Heart right ventricle (tissue), 16 donors: Measurements from ENCODE around the gene OTP. TPM values are rescaled to one million over a fixed set of nuclear protein-coding genes. Genes with fewer than 3 reads are reported as not detected.
"Not testable (repeated sequence)": the region's sequence is repeated elsewhere in the genome, so short reads cannot be mapped to it uniquely, and the experiment has no call there.

ENCODE experiments used
- ATAC-seq, 8 donors: fragments of 200-7000 bp; cut with Tn5 transposase; one replicate each; pipeline ENCODE4 v1.9.1; 2020; ENCODE audit warnings: mild to moderate bottlenecking in 8 of 8, moderate library complexity in 8 of 8, moderate number of reproducible peaks in 1 of 8
- DNase-seq, 2 donors: peaks; one replicate each; pipeline ENCODE4 v3.0.0-alpha.2; 2020
- H3K27ac ChIP-seq, 10 donors: fragments of 200-600 bp; sonication (generic) in 2 of 10; one replicate each; pipeline versions ENCODE4 v1.5.0 to v1.8.0; 2020 to 2022; ENCODE audit warnings: mild to moderate bottlenecking in 3 of 10
- H3K27me3 ChIP-seq, 7 donors: fragments of 200-600 bp; one replicate each; pipeline ENCODE4 v1.8.0; 2021 to 2022; ENCODE audit warnings: mild to moderate bottlenecking in 2 of 7
- H3K36me3 ChIP-seq, 9 donors: fragments of 200-600 bp; sonication (generic) in 1 of 9; one replicate each; pipeline versions ENCODE4 v1.5.0 to v1.8.0; 2020 to 2022; ENCODE audit warnings: mild to moderate bottlenecking in 2 of 9
- H3K4me1 ChIP-seq, 9 donors: fragments of 200-600 bp; sonication (generic) in 1 of 9; one replicate each; pipeline versions ENCODE4 v1.5.0 to v1.8.0; 2020 to 2022; ENCODE audit warnings: mild to moderate bottlenecking in 4 of 9
- H3K4me3 ChIP-seq, 10 donors: fragments of 200-600 bp; sonication (generic) in 2 of 10; one replicate each; pipeline versions ENCODE4 v1.5.0 to v1.8.0; 2020 to 2022; ENCODE audit warnings: mild to moderate bottlenecking in 7 of 10, moderate library complexity in 2 of 10
- H3K9me3 ChIP-seq, 11 donors: fragments of 200-600 bp in 10 of 11; sonication (generic) in 2 of 11; one replicate each; pipeline versions ENCODE4 v1.5.0 to v1.8.0; 2013 to 2022; ENCODE audit warnings: mild to moderate bottlenecking in 2 of 11, control low read depth in 1 of 11, moderate library complexity in 1 of 11
- CTCF ChIP-seq, 9 donors: fragments of 200-600 bp; sonication (generic) in 2 of 9; IDR thresholded peaks; one replicate each; pipeline versions ENCODE4 v1.5.0 to v1.8.0; 2021 to 2022; ENCODE audit warnings: antibody characterized with exemption in 9 of 9, mild to moderate bottlenecking in 5 of 9, moderate library complexity in 1 of 9
- WGBS, 2 donors: extraction: QIAGEN DNeasy Blood & Tissue Kit; methylation state at CpG; one replicate each; pipeline ENCODE4 v1.1.7; 2013; ENCODE audit warnings: inconsistent platforms in 1 of 2; 5-methylcytosine and 5-hydroxymethylcytosine counted together
- intact Hi-C, 10 donors: fragments of 100-400 bp; cut with DNase I; formaldehyde crosslinking; loops; one replicate each; pipeline versions ENCODE4 v1.11.1 to v1.14.2; 2022
- polyA plus RNA-seq, 2 donors: library from polyadenylated mRNA; stranded (reverse); fragments of 200-250 nt; gene quantifications; one replicate each; pipeline ENCODE4 v1.2.3, GENCODE V29; 2013
- total RNA-seq, 10 donors: library from RNA; stranded (reverse); fragmentation: NEBNext Ultra II Directional in 3 of 10; extraction: Animal tissue kit (Norgen Biotek cat#: 25700) in 3 of 10; gene quantifications; one replicate each; pipeline versions ENCODE4 v1.2.1 to v1.2.4, GENCODE V29; 2021 to 2023
- donor health status: Arrhythmogenic right ventricular cardiomyopathy.
- donor health status: ischemic (EF 13 %, LVEDD 7.1; RV severe dilation, severe dysfunction).
- donor health status: healthy with polysubstance abuse.
- donor health status: DM: no; HTN: yes; CAD: no.
- donor health status: DM: no; HTN: no; CAD: no.
- donor health status: ischemic (EF 25% LVEDD 6.9; RV normal size, moderate dysfunction).
- donor health status: ischemic (EF 25% LVEDD 5.7; RV mildly dilated, moderate dysfunction).
- donor health status: healthy.
- donor health status: DM: yes; HTN: yes; CAD: no.
- donor health status: Ischemic cardiomyopathy.
- donor health status: ischemic (EF 35%, LVEDD 5.7; RV mildly dilated, moderate dysfunction).
- donor health status: nonischemic (EF 11% LVEDD 7.7; RV severe dilation, severe dysfunction).
- donor health status: DM: yes; HTN: yes; CAD: no.
- donor health status: PGD.
- donor health status: ischemic (EF 29% LVEDD 5.4; RV normal size, mild dysfunction).
- donor health status: nonischemic (EF 23%, LVEDD 6.1; RV moderate dilation, normal function).

The OTP gene
- total and polyA plus RNA-seq, 12 donors = not detected

- H3K27ac ChIP-seq = no peak overlapping the region
- ATAC-seq = no peak
- H3K9me3 ChIP-seq = peaks cover 0 to 15% (median 0%) of the 10 kb centered on the region in 11 donors
- WGBS, 2 donors = 56 to 64% methylated on average over 3 of the region's 3 CpGs
- no peak for TF ChIP-seq CTCF (IDR thresholded peaks at IDR 0.05)
- H3K4me1 ChIP-seq = no peaks in the 10 kb centered on the region
- no peaks in the 10 kb centered on the region for H3K36me3 ChIP-seq
- H3K27me3 ChIP-seq = peaks cover 0 to 18% (median 0%) of the 10 kb centered on the region in 7 donors
- no peak for DNase-seq
- intact Hi-C loops = no loop called here
- H3K4me3 ChIP-seq = no peak overlapping the region
Observed at GRCh38 chr5:77590347-77590746, 48.2 kb downstream of the OTP start.

GRCh38 chr5:77588175-77588574 is 50.3 kb downstream of the OTP start:
- intact Hi-C loops = no loop called here
- peaks cover 0 to 18% (median 0%) of the 10 kb centered on the region in 7 donors for H3K27me3 ChIP-seq
- no peak for ATAC-seq
- peaks cover 0 to 15% (median 0%) of the 10 kb centered on the region in 11 donors for H3K9me3 ChIP-seq
- DNase-seq = no peak
- H3K27ac ChIP-seq = no peak overlapping the region
- no peak for TF ChIP-seq CTCF (IDR thresholded peaks at IDR 0.05)
- no peaks in the 10 kb centered on the region for H3K36me3 ChIP-seq
- no peak overlapping the region for H3K4me3 ChIP-seq
- no peaks in the 10 kb centered on the region for H3K4me1 ChIP-seq

GRCh38 chr5:77586101-77586500 is 52.4 kb downstream of the OTP start:
- Histone ChIP-seq H3K27ac (no peak overlapping the region), H3K4me1 (no peaks in the 10 kb centered on the region), H3K36me3 (no peaks in the 10 kb centered on the region), H3K4me3 (no peak overlapping the region), H3K9me3 (peaks cover 0 to 11% (median 0%) of the 10 kb centered on the region in 11 donors), H3K27me3 (peaks cover 0 to 10% (median 0%) of the 10 kb centered on the region in 7 donors)
- 82 to 93% methylated on average over 1 of the region's 1 CpG for WGBS, 2 donors
- no peak for TF ChIP-seq CTCF (IDR thresholded peaks at IDR 0.05)
- intact Hi-C loops = no loop called here
- DNase-seq (no peak), ATAC-seq (no peak)

GRCh38 chr5:77582143-77582542 is 56.4 kb downstream of the OTP start:
- H3K4me3 ChIP-seq, intact Hi-C loops, H3K4me1 ChIP-seq, H3K27me3 ChIP-seq, H3K27ac ChIP-seq, H3K36me3 ChIP-seq, ATAC-seq, DNase-seq: not testable (repeated sequence)
- 86 to 91% methylated on average over 7 of the region's 7 CpGs for WGBS, 2 donors
- peaks cover 0 to 16% (median 0%) of the 10 kb centered on the region in 11 donors for H3K9me3 ChIP-seq

Other genes with a start within 250 kb of the OTP start
- gene WDR41, start 146.4 kb downstream of the OTP start, total RNA-seq = 10 to 100 TPM; 21.4 to 44.9 (median 34.6) TPM
- 10 to 100 TPM in 1 of 2 donors, 1 to 10 TPM in 1; 7.9 to 22.1 TPM for gene WDR41, start 146.4 kb downstream of the OTP start, polyA plus RNA-seq
- 100 to 1,000 TPM; 111 to 164 (median 147) TPM for gene TBCA, start 137.6 kb upstream of the OTP start, total RNA-seq
- gene TBCA, start 137.6 kb upstream of the OTP start, polyA plus RNA-seq = 100 to 1,000 TPM in 1 of 2 donors, 10 to 100 TPM in 1; 66.6 to 171 TPM